K562 (cell line): ENCODE measurements around the gene ATE1. TPM values are rescaled to one million over a fixed set of nuclear protein-coding genes. Genes with fewer than 3 reads are reported as not detected.

Source experiments
- ATAC-seq: fragments of 200-7000 bp; cut with Tn5 transposase; 3 replicates; pipeline ENCODE4 v1.9.1; 2020; ENCODE audit warnings: moderate library complexity
- BruUV-seq: library from RNA; stranded (reverse); fragments of 400-500 nt; replicated peaks from 2 replicates; lab custom pipeline; 2021; lab: Mats Ljungman, UMichigan
- CTCF ChIA-PET: fragments of 300-600 bp; formaldehyde crosslinking; extraction: SDS; loops from one replicate; lab custom pipeline; 2021; ENCODE audit warnings: low intra/inter-chr PET ratio; lab: Yijun Ruan, JAX
- POLR2A ChIA-PET: fragments of 300-600, 350-650 bp; sonication (Branson Sonifier 250); formaldehyde crosslinking; extraction: SDS; loops from one replicate; lab custom pipeline; 2021; ENCODE audit warnings: antibody characterized with exemption, inconsistent platforms; lab: Yijun Ruan, JAX
- DNase-seq, 4 experiments: peaks; one replicate each; pipeline versions ENCODE4 v3.0.0 to v3.0.0-alpha.2; 2011 to 2018; ENCODE audit warnings: low spot score in 3 of 4, mixed read lengths in 3 of 4; ENCODE audit errors: extremely low read depth in 1 of 4
- FAIRE-seq: peaks from 2 replicates; lab custom pipeline; 2011; peaks lifted over from hg19 to GRCh38; lab: Jason Lieb, UNC
- H2AFZ ChIP-seq: 2 replicates; pipeline ENCODE4 v1.6.0; 2011; ENCODE audit warnings: low read depth, low read length, control low read depth, inconsistent platforms
- H3K27ac ChIP-seq: fragments of 200-600 bp; 3 replicates; pipeline ENCODE4 v1.8.0; 2011; ENCODE audit warnings: low read depth, mild to moderate bottlenecking, control low read depth, inconsistent platforms, low read length, moderate library complexity, mixed read lengths; ENCODE audit errors: extremely low read depth
- H3K27me3 ChIP-seq, 2 experiments: fragments of 300-600 bp in 1 of 2; 2 replicates in 1 of 2; 3 replicates in 1 of 2; pipeline versions ENCODE4 v1.6.0 to v1.8.0; 2011; ENCODE audit warnings: inconsistent platforms in 2 of 2, low read length in 2 of 2, mild to moderate bottlenecking in 1 of 2, mixed read lengths in 1 of 2, moderate library complexity in 1 of 2; ENCODE audit not compliant: control insufficient read depth in 2 of 2, insufficient read depth in 2 of 2
- H3K36me3 ChIP-seq: fragments of 300-600 bp; 3 replicates; pipeline ENCODE4 v1.8.0; 2011; ENCODE audit warnings: mild to moderate bottlenecking, low read length, inconsistent platforms; ENCODE audit not compliant: control insufficient read depth, insufficient read depth
- H3K4me1 ChIP-seq, 2 experiments: fragments of 200-600 bp in 1 of 2; replicated peaks in 1 of 2; 2 replicates in 1 of 2; 3 replicates in 1 of 2; pipeline versions ENCODE4 v1.5.1 to v1.8.0; 2011; ENCODE audit warnings: inconsistent platforms in 2 of 2, low read length in 2 of 2, mild to moderate bottlenecking in 1 of 2, mixed read lengths in 1 of 2, moderate library complexity in 1 of 2; ENCODE audit not compliant: control insufficient read depth in 2 of 2, insufficient read depth in 2 of 2
- H3K4me2 ChIP-seq: 2 replicates; pipeline ENCODE4 v1.6.1; 2011; ENCODE audit warnings: low read length, control low read depth, inconsistent platforms, mixed read lengths; ENCODE audit not compliant: insufficient read depth
- H3K4me3 ChIP-seq: fragments of 200-600 bp; sonication (generic), shearing (Covaris generic); 2 replicates; pipeline ENCODE4 v1.5.1; 2016; ENCODE audit warnings: control low read depth, inconsistent platforms
- H3K79me2 ChIP-seq: fragments of 200-600 bp; 3 replicates; pipeline ENCODE4 v1.8.0; 2011; ENCODE audit warnings: low read length, inconsistent platforms; ENCODE audit not compliant: control insufficient read depth, insufficient read depth
- H3K9ac ChIP-seq, 2 experiments: 2 replicates each; pipeline versions ENCODE4 v1.6.0 to v1.6.1; 2011; ENCODE audit warnings: low read depth in 2 of 2, low read length in 2 of 2, control low read depth in 1 of 2, inconsistent platforms in 1 of 2, mild to moderate bottlenecking in 1 of 2, mixed read lengths in 1 of 2; ENCODE audit not compliant: insufficient read depth in 1 of 2
- H3K9me1 ChIP-seq: one replicate; pipeline ENCODE4 v1.6.0; 2011; ENCODE audit warnings: inconsistent platforms, mild to moderate bottlenecking, low read length, moderate library complexity; ENCODE audit not compliant: control insufficient read depth, insufficient read depth
- H3K9me3 ChIP-seq: replicated peaks from 2 replicates; pipeline ENCODE4 v1.5.1; 2011; ENCODE audit warnings: low read depth, low read length, inconsistent platforms; ENCODE audit not compliant: control insufficient read depth, insufficient read depth
- H4K20me1 ChIP-seq: replicated peaks from 2 replicates; pipeline ENCODE4 v1.6.1; 2011; ENCODE audit warnings: low read length, inconsistent platforms, mixed read lengths; ENCODE audit not compliant: control insufficient read depth, insufficient read depth
- ADNP ChIP-seq: fragments of 200-800 bp; sonication (Bioruptor generic); IDR thresholded peaks from 2 replicates; pipeline ENCODE4 v1.6.1; 2016; ENCODE audit warnings: missing genetic modification characterization, missing compliant biosample characterization
- BRCA1 ChIP-seq, 2 experiments: fragments of 450-650 bp in 1 of 2; sonication (generic) in 1 of 2; formaldehyde crosslinking in 1 of 2; IDR thresholded peaks; 2 replicates each; pipeline versions ENCODE4 v1.5.0 to v1.6.1; 2017 to 2020; ENCODE audit warnings: mild to moderate bottlenecking in 1 of 2, missing genetic modification reagents in 1 of 2
- CHD1 ChIP-seq: fragments of 200-600 bp; sonication (generic); IDR thresholded peaks from one replicate; pipeline ENCODE4 v1.6.1; 2012; ENCODE audit warnings: mild to moderate bottlenecking, moderate library complexity, low read length, inconsistent platforms
- CREM ChIP-seq: IDR thresholded peaks from 2 replicates; pipeline ENCODE4 v1.6.1; 2014; ENCODE audit warnings: antibody characterized with exemption, low read depth
- CTCFL ChIP-seq: IDR thresholded peaks from 2 replicates; pipeline ENCODE4 v1.6.1; 2011; ENCODE audit warnings: borderline replicate concordance, low read depth, mild to moderate bottlenecking, moderate library complexity, low read length; ENCODE audit not compliant: insufficient read depth, poor library complexity, severe bottlenecking
- DIDO1 ChIP-seq: fragments of 450-650 bp; IDR thresholded peaks from 2 replicates; pipeline ENCODE4 v1.6.1; 2016; ENCODE audit warnings: low read depth, missing biosample characterization, missing genetic modification characterization
- GTF2B ChIP-seq: IDR thresholded peaks from 2 replicates; pipeline ENCODE4 v1.6.1; 2011; ENCODE audit not compliant: insufficient read length; ENCODE audit errors: extremely low read depth
- IRF9 ChIP-seq: fragments of 450-650 bp; IDR thresholded peaks from 2 replicates; pipeline ENCODE4 v1.6.1; 2016; ENCODE audit warnings: missing biosample characterization, missing genetic modification characterization
- MCM3 ChIP-seq: fragments of 450-650 bp; IDR thresholded peaks from 2 replicates; pipeline ENCODE4 v1.6.1; 2016
- RBM17 ChIP-seq: fragments of 200-400 bp; formaldehyde crosslinking; IDR thresholded peaks from 2 replicates; pipeline ENCODE4 v1.6.1; 2017; ENCODE audit warnings: low read depth, mild to moderate bottlenecking, low read length, borderline replicate concordance
- RFX1 ChIP-seq: fragments of 450-650 bp; IDR thresholded peaks from 2 replicates; pipeline ENCODE4 v1.6.1; 2016; ENCODE audit warnings: mild to moderate bottlenecking, moderate library complexity
- SAFB ChIP-seq: fragments of 200-400 bp; formaldehyde crosslinking; IDR thresholded peaks from 2 replicates; pipeline ENCODE4 v1.6.1; 2017; ENCODE audit warnings: low read depth, low read length, borderline replicate concordance
- SNRNP70 ChIP-seq: fragments of 200-400 bp; formaldehyde crosslinking; optimal IDR thresholded peaks from 2 replicates; pipeline ENCODE3; 2017; ENCODE audit warnings: low read depth, low read length
- ZBTB49 ChIP-seq: sonication (generic); formaldehyde crosslinking; IDR thresholded peaks from 2 replicates; pipeline ENCODE4 v1.8.0; 2022; ENCODE audit warnings: missing genetic modification reagents, mild to moderate bottlenecking, borderline replicate concordance
- ZNF23 ChIP-seq: fragments of 250-450 bp; sonication (Bioruptor Pico); IDR thresholded peaks from 2 replicates; pipeline ENCODE4 v1.4.0; 2020; ENCODE audit warnings: mild to moderate bottlenecking
- ZNF444 ChIP-seq: fragments of 250-450 bp; sonication (Bioruptor Pico); IDR thresholded peaks from 2 replicates; pipeline ENCODE4 v1.4.0; 2020; ENCODE audit warnings: mild to moderate bottlenecking, moderate library complexity
- ZSCAN29 ChIP-seq: fragments of 450-650 bp; IDR thresholded peaks from 2 replicates; pipeline ENCODE4 v1.6.1; 2017
- WGBS: fragments of 100-300 bp; shearing (Covaris generic); methylation state at CpG from one replicate; pipeline ENCODE4 v1.1.6; 2016; ENCODE audit warnings: low coverage, mixed read lengths; ENCODE audit not compliant: insufficient coverage; ENCODE audit errors: missing lambda C conversion rate; 5-methylcytosine and 5-hydroxymethylcytosine counted together
- in situ Hi-C: fragments of 300-500 bp; cut with MboI; formaldehyde crosslinking; loops from 4 replicates; pipeline ENCODE4 v1.15.0; 2018; ENCODE audit warnings: inconsistent platforms, mixed read lengths
- intact Hi-C: fragments of 100-400 bp; cut with micrococcal nuclease; formaldehyde crosslinking; loops from 2 replicates; pipeline ENCODE4 v1.14.2; 2022
- polyA plus RNA-seq, 8 experiments: library from polyadenylated mRNA; depleted of rRNA in 4 of 8; stranded (reverse) in 5 of 8; unstranded in 3 of 8; fragments of >200 nt; fragmentation: Nextera tagmentation in 2 of 8; fragmentation: Illumina TruSeq in 1 of 8; extraction: Ambion mirVana in 2 of 8; extraction: Trizol in 1 of 8; gene quantifications; 2 replicates each; pipeline versions ENCODE4 v1.2.1 to v1.2.3, GENCODE V29; 2011 to 2014; ENCODE audit warnings: inconsistent platforms in 1 of 8, missing spikeins in 1 of 8
- total RNA-seq, 7 experiments: library from RNA; depleted of rRNA in 6 of 7; stranded (reverse); fragments of >200 nt in 6 of 7; fragmentation: Illumina TruSeq in 2 of 7; extraction: Trizol in 2 of 7; gene quantifications; 2 replicates each; pipeline versions ENCODE4 v1.2.1 to v1.2.3, GENCODE V29; 2011 to 2021; ENCODE audit warnings: low replicate concordance in 1 of 7

ATE1 gene
- total and polyA plus RNA-seq, 9 of the 15 experiments (the other 6 are each of a cell fraction or from before 2014, with no cell fraction given), result 3.0 to 14.2 (median 8.8) TPM

GRCh38 chr10:121803611-121804010, 124.2 kb downstream of the ATE1 start:
- ATAC-seq (no peak), DNase-seq (no peak), FAIRE-seq (no peak)
- no peak overlapping the region for H3K9ac ChIP-seq
- 50% methylated on average over 2 of the region's 2 CpGs for WGBS
- H3K36me3 ChIP-seq, result no peaks in the 10 kb centered on the region
- H3K9me3 ChIP-seq, result no peaks in the 10 kb centered on the region
- H3K4me2 ChIP-seq, result no peak overlapping the region
- POLR2A ChIA-PET, result no interaction called here
- CTCF ChIA-PET, result no interaction called here
- TF ChIP-seq ZSCAN29 (no peak), ADNP (tag) (no peak), SNRNP70 (no peak), CREM (no peak), CTCFL (no peak), RFX1 (no peak), ZBTB49 (CRISPR knock-in tag) (no peak), GTF2B (no peak), CHD1 (no peak), SAFB (no peak), RBM17 (no peak), ZNF23 (CRISPR knock-in tag) (no peak), ZNF444 (no peak), DIDO1 (tag) (no peak), BRCA1 (IDR thresholded peaks at IDR 0.05) (no peak), BRCA1 (CRISPR knock-in tag; IDR thresholded peaks at IDR 0.05) (no peak), IRF9 (tag) (no peak), MCM3 (no peak)
- H3K4me1 ChIP-seq, result no peaks in the 10 kb centered on the region
- H3K4me3 ChIP-seq, result no peak overlapping the region
- no TSS peak for BruUV-seq
- in situ Hi-C loops, result no loop called here
- H3K79me2 ChIP-seq, result no peaks in the 10 kb centered on the region
- no peak overlapping the region for H3K27ac ChIP-seq
- no peaks in the 10 kb centered on the region for H3K9me1 ChIP-seq
- no peak overlapping the region for H2AFZ ChIP-seq
- no peaks in the 10 kb centered on the region for H4K20me1 ChIP-seq
- H3K27me3 ChIP-seq, result no peaks in the 10 kb centered on the region
- intact Hi-C loops, result no loop called here
